HCT116 (cell line): ENCODE results near the gene MIER2. TPM values are rescaled to one million over a fixed set of nuclear protein-coding genes. Genes with fewer than 3 reads are reported as not detected.

Source experiments
- ATAC-seq: fragments of 200-7000 bp; cut with Tn5 transposase; 2 replicates; pipeline ENCODE4 v1.9.1; 2020; ENCODE audit warnings: mild to moderate bottlenecking, moderate library complexity
- BruUV-seq: library from RNA; stranded (reverse); fragments of 400-500 nt; replicated peaks from 2 replicates; lab custom pipeline; 2021; lab: Mats Ljungman, UMichigan
- CTCF ChIA-PET: fragments of 300-600 bp; sonication (Branson Sonifier 250); formaldehyde crosslinking; loops from one replicate; lab custom pipeline; 2021; ENCODE audit warnings: antibody characterized with exemption; lab: Charles Lee
- POLR2A ChIA-PET: fragments of 300-600, 350-600 bp; sonication (Branson Sonifier 250); formaldehyde crosslinking; loops from one replicate; lab custom pipeline; 2021; ENCODE audit warnings: antibody characterized with exemption; lab: Charles Lee
- RAD21 ChIA-PET, 2 experiments: fragments of 300-600 bp; sonication (Branson Sonifier 250); formaldehyde crosslinking; loops; one replicate each; lab custom pipeline; 2023; ENCODE audit warnings: low total read pairs in 2 of 2; ENCODE audit not compliant: uncharacterized antibody in 2 of 2, unreplicated experiment in 2 of 2, low non-redundant PET in 1 of 2; lab: Charles Lee
- DNase-seq: peaks from one replicate; pipeline ENCODE4 v3.0.0-alpha.2; 2010; ENCODE audit warnings: low read depth, low spot score
- H2AFZ ChIP-seq: fragments of 200-600 bp; shearing (Covaris generic), sonication (generic); 2 replicates; pipeline ENCODE4 v1.6.1; 2017; ENCODE audit warnings: low read depth, mixed run types, mixed read lengths, antibody characterized with exemption, low read length; ENCODE audit not compliant: poor library complexity, severe bottlenecking
- H3K27ac ChIP-seq: 2 replicates; pipeline ENCODE4 v1.5.1; 2012; ENCODE audit warnings: low read depth, low read length
- H3K27me3 ChIP-seq: fragments of 200-600 bp; sonication (generic); 2 replicates; pipeline ENCODE4 v1.6.1; 2016; ENCODE audit warnings: mixed run types, low read length, mixed read lengths; ENCODE audit not compliant: insufficient read depth
- H3K36me3 ChIP-seq, 2 experiments: fragments of 200-500 bp in 1 of 2; fragments of 200-600 bp in 1 of 2; sonication (Bioruptor generic) in 1 of 2; sonication (generic) in 1 of 2; 2 replicates each; pipeline versions ENCODE4 v1.5.1 to v1.6.1; 2014 to 2016; ENCODE audit warnings: low read length in 2 of 2, inconsistent platforms in 1 of 2, mixed read lengths in 1 of 2, mixed run types in 1 of 2; ENCODE audit not compliant: insufficient read depth in 2 of 2, control insufficient read depth in 1 of 2
- H3K4me1 ChIP-seq, 2 experiments: fragments of 200-600 bp in 1 of 2; sonication (generic) in 1 of 2; 2 replicates each; pipeline versions ENCODE4 v1.5.1 to v1.6.1; 2012 to 2017; ENCODE audit warnings: low read length in 2 of 2, inconsistent platforms in 1 of 2, mild to moderate bottlenecking in 1 of 2, mixed read lengths in 1 of 2, mixed run types in 1 of 2, moderate library complexity in 1 of 2; ENCODE audit not compliant: insufficient read depth in 2 of 2, control insufficient read depth in 1 of 2
- H3K4me2 ChIP-seq: fragments of 200-600 bp; sonication (generic); 2 replicates; pipeline ENCODE4 v1.6.1; 2017; ENCODE audit warnings: mixed run types, low read length, mixed read lengths
- H3K4me3 ChIP-seq, 2 experiments: fragments of 200-600 bp in 1 of 2; sonication (generic) in 1 of 2; replicated peaks in 1 of 2; 2 replicates each; pipeline ENCODE4 v1.5.1; 2011 to 2016; ENCODE audit warnings: low read length in 2 of 2, control low read depth in 1 of 2, low read depth in 1 of 2, mild to moderate bottlenecking in 1 of 2, mixed read lengths in 1 of 2, mixed run types in 1 of 2
- H3K79me2 ChIP-seq: fragments of 200-600 bp; sonication (generic); 2 replicates; pipeline ENCODE4 v1.6.1; 2017; ENCODE audit warnings: mild to moderate bottlenecking, mixed run types, low read length, moderate library complexity, mixed read lengths; ENCODE audit not compliant: insufficient read depth
- H3K9ac ChIP-seq: fragments of 200-600 bp; sonication (generic); 2 replicates; pipeline ENCODE4 v1.6.1; 2016; ENCODE audit warnings: low read length, mixed read lengths
- H3K9me2 ChIP-seq: fragments of 200-600 bp; sonication (generic), shearing (Covaris generic); 2 replicates; pipeline ENCODE4 v1.6.1; 2017; ENCODE audit warnings: mixed run types, mild to moderate bottlenecking, moderate library complexity; ENCODE audit not compliant: insufficient read depth
- H3K9me3 ChIP-seq, 2 experiments: fragments of 200-500 bp in 1 of 2; fragments of 200-600 bp in 1 of 2; sonication (Bioruptor generic) in 1 of 2; sonication (generic) in 1 of 2; 2 replicates each; pipeline ENCODE4 v1.6.1; 2014 to 2017; ENCODE audit warnings: low read length in 2 of 2, mixed read lengths in 2 of 2, inconsistent platforms in 1 of 2, low read depth in 1 of 2, mild to moderate bottlenecking in 1 of 2, mixed run types in 1 of 2, moderate library complexity in 1 of 2; ENCODE audit not compliant: control insufficient read depth in 1 of 2, insufficient read depth in 1 of 2
- H4K20me1 ChIP-seq: fragments of 200-600 bp; sonication (generic), shearing (Covaris generic); 2 replicates; pipeline ENCODE4 v1.6.1; 2017; ENCODE audit warnings: mixed run types, mild to moderate bottlenecking, moderate library complexity; ENCODE audit not compliant: insufficient read depth
- ATF3 ChIP-seq: IDR thresholded peaks from 2 replicates; pipeline ENCODE4 v1.6.1; 2012
- CEBPB ChIP-seq: IDR thresholded peaks from 2 replicates; pipeline ENCODE4 v1.6.1; 2012; ENCODE audit warnings: low read depth
- EGR1 ChIP-seq: IDR thresholded peaks from 2 replicates; pipeline ENCODE4 v1.6.1; 2012; ENCODE audit warnings: low read depth
- EZH2 ChIP-seq: fragments of 200-600 bp; sonication (generic); IDR thresholded peaks from 2 replicates; pipeline ENCODE4 v1.6.1; 2017; ENCODE audit warnings: antibody characterized with exemption, mixed run types
- JUND ChIP-seq: IDR thresholded peaks from 2 replicates; pipeline ENCODE4 v1.6.1; 2012
- POLR2A ChIP-seq: IDR thresholded peaks from 2 replicates; pipeline ENCODE4 v1.7.0; 2011; ENCODE audit warnings: borderline replicate concordance; ENCODE audit not compliant: insufficient read depth, insufficient read length; ENCODE audit errors: extremely low read depth
- POLR2AphosphoS5 ChIP-seq: IDR thresholded peaks from 2 replicates; pipeline ENCODE4 v1.6.1; 2011; ENCODE audit warnings: mild to moderate bottlenecking, low read depth, low read length, moderate library complexity
- RAD21 ChIP-seq: IDR thresholded peaks from 2 replicates; pipeline ENCODE4 v1.6.1; 2012; ENCODE audit warnings: low read depth, mild to moderate bottlenecking
- REST ChIP-seq: IDR thresholded peaks from 2 replicates; pipeline ENCODE4 v1.6.1; 2012; ENCODE audit warnings: low read depth
- SP1 ChIP-seq: IDR thresholded peaks from 2 replicates; pipeline ENCODE4 v1.6.1; 2012; ENCODE audit warnings: low read depth
- ZBTB33 ChIP-seq: IDR thresholded peaks from 2 replicates; pipeline ENCODE4 v1.6.1; 2011; ENCODE audit warnings: mild to moderate bottlenecking, low read length, moderate library complexity; ENCODE audit not compliant: insufficient replicate concordance; ENCODE audit errors: extremely low read depth
- ZFX ChIP-seq: fragments of 450-650 bp; IDR thresholded peaks from 2 replicates; pipeline ENCODE4 v1.6.1; 2017
- ZNF274 ChIP-seq: fragments of 200-500 bp; sonication (Bioruptor generic); IDR thresholded peaks from 2 replicates; pipeline ENCODE4 v1.6.1; 2014; ENCODE audit warnings: mild to moderate bottlenecking, low read depth, low read length, inconsistent platforms
- intact Hi-C: fragments of 100-400 bp; cut with micrococcal nuclease; formaldehyde crosslinking; loops from 2 replicates; pipeline ENCODE4 v1.10.0; 2022
- total RNA-seq: library from RNA; stranded (reverse); gene quantifications from one replicate; pipeline ENCODE4 v1.2.1, GENCODE V29; 2021; ENCODE audit not compliant: unreplicated experiment

Gene MIER2
- total RNA-seq, 1 experiment from 2014 or later: 41.5 TPM

- ATAC-seq (no peak), DNase-seq (no peak)
- no peaks in the 10 kb centered on the region for H3K4me1 ChIP-seq
- ChIA-PET CTCF (no interaction called here), POLR2A (no interaction called here), RAD21 (no interaction called here)
- H3K79me2 ChIP-seq: no peaks in the 10 kb centered on the region
- no peak overlapping the region for H3K27ac ChIP-seq
- TF ChIP-seq RAD21 (no peak), ATF3 (no peak), EGR1 (no peak), JUND (no peak), REST (no peak), ZFX (no peak), CEBPB (no peak), POLR2AphosphoS5 (no peak), SP1 (no peak), EZH2 (no peak), POLR2A (no peak), ZBTB33 (no peak), ZNF274 (no peak)
- no TSS peak for BruUV-seq
- no peak overlapping the region for H3K4me3 ChIP-seq
- H2AFZ ChIP-seq: no peak overlapping the region
- peaks cover 0 to 3% of the 10 kb centered on the region in 2 experiments; a peak in 1 of 4 replicates for H3K9me3 ChIP-seq
- H4K20me1 ChIP-seq: no peaks in the 10 kb centered on the region
- no peak overlapping the region for H3K4me2 ChIP-seq
- H3K36me3 ChIP-seq: no peaks in the 10 kb centered on the region
- H3K9me2 ChIP-seq: no peaks in the 10 kb centered on the region
- intact Hi-C loops: loop anchor here (10.0 kb wide), 1 partner anchor 115 kb away; the partner anchor contains the start of gene TPGS1
- no peaks in the 10 kb centered on the region for H3K27me3 ChIP-seq
- H3K9ac ChIP-seq: no peak overlapping the region
Measured at GRCh38 chr19:389255-389934, 44.8 kb upstream of the MIER2 start.
